Spleen (tissue), 11 donors: ENCODE measurements around the gene A4GNT. TPM values are rescaled to one million over a fixed set of nuclear protein-coding genes. Genes with fewer than 3 reads are reported as not detected.
"Not testable (repeated sequence)": the region's sequence is repeated elsewhere in the genome, so short reads cannot be mapped to it uniquely, and the experiment has no call there.

ENCODE experiments used
- DNase-seq: peaks from one replicate; pipeline ENCODE4 v3.0.0-alpha.2; 2020
- H3K27ac ChIP-seq, 8 donors: fragments of 200-600 bp; sonication (generic) in 7 of 8; 1 replicate in 4 of 8; 2 replicates in 4 of 8; pipeline versions ENCODE4 v1.5.0 to v1.8.0; 2016 to 2021; ENCODE audit warnings: inconsistent platforms in 4 of 8, mild to moderate bottlenecking in 4 of 8, moderate library complexity in 1 of 8
- H3K27me3 ChIP-seq, 7 donors: fragments of 200-600 bp; sonication (generic) in 6 of 7; replicated peaks in 1 of 7; 1 replicate in 4 of 7; 2 replicates in 3 of 7; pipeline versions ENCODE4 v1.5.0 to v1.8.0; 2016 to 2021; ENCODE audit warnings: inconsistent platforms in 3 of 7, mild to moderate bottlenecking in 1 of 7
- H3K36me3 ChIP-seq, 6 donors: fragments of 200-600 bp; sonication (generic) in 5 of 6; 1 replicate in 4 of 6; 2 replicates in 2 of 6; pipeline versions ENCODE4 v1.5.0 to v1.8.0; 2016 to 2021; ENCODE audit warnings: inconsistent platforms in 2 of 6
- H3K4me1 ChIP-seq, 6 donors: fragments of 200-600 bp; sonication (generic) in 5 of 6; 1 replicate in 3 of 6; 2 replicates in 3 of 6; pipeline versions ENCODE4 v1.5.0 to v1.8.0; 2016 to 2021; ENCODE audit warnings: inconsistent platforms in 3 of 6
- H3K4me3 ChIP-seq, 8 donors: fragments of 200-600 bp; sonication (generic) in 7 of 8; 1 replicate in 4 of 8; 2 replicates in 4 of 8; pipeline versions ENCODE4 v1.5.0 to v1.8.0; 2016 to 2021; ENCODE audit warnings: inconsistent platforms in 4 of 8, mild to moderate bottlenecking in 4 of 8, moderate library complexity in 2 of 8
- H3K9me3 ChIP-seq, 8 donors: fragments of 200-600 bp; sonication (generic) in 7 of 8; 1 replicate in 4 of 8; 2 replicates in 4 of 8; pipeline versions ENCODE4 v1.5.0 to v1.8.0; 2016 to 2021; ENCODE audit warnings: inconsistent platforms in 4 of 8
- CTCF ChIP-seq, 11 experiments: fragments of 200-600 bp in 7 of 11; fragments of 450-650 bp in 4 of 11; sonication (generic) in 4 of 11; IDR thresholded peaks in 8 of 11; conservative IDR thresholded peaks in 3 of 11; 1 replicate in 7 of 11; 2 replicates in 4 of 11; pipeline versions ENCODE4 v1.4.0 to v1.8.0; 2016 to 2021; ENCODE audit warnings: antibody characterized with exemption in 11 of 11, inconsistent platforms in 4 of 11, mild to moderate bottlenecking in 1 of 11
- POLR2A ChIP-seq, 3 donors: fragments of 450-650 bp; IDR thresholded peaks; one replicate each; pipeline ENCODE4 v1.5.1; 2017; ENCODE audit warnings: antibody characterized with exemption in 3 of 3, mild to moderate bottlenecking in 1 of 3
- POLR2AphosphoS5 ChIP-seq, 3 donors: sonication (generic); formaldehyde crosslinking; IDR thresholded peaks; one replicate each; pipeline ENCODE4 v1.5.1; 2017; ENCODE audit warnings: antibody characterized with exemption in 3 of 3
- WGBS, 5 donors: extraction: QIAGEN DNeasy Blood & Tissue Kit in 3 of 5; methylation state at CpG; one replicate each; pipeline versions ENCODE4 v1.1.5 to v1.1.7; 2013 to 2018; 5-methylcytosine and 5-hydroxymethylcytosine counted together
- intact Hi-C: fragments of 100-400 bp; cut with DNase I; formaldehyde crosslinking; loops from one replicate; pipeline ENCODE4 v1.15.0; 2023; ENCODE audit warnings: low total_unique reads
- polyA plus RNA-seq, 3 donors: library from polyadenylated mRNA; stranded (reverse); fragments of 200-250 nt; gene quantifications; one replicate each; pipeline ENCODE4 v1.2.1, GENCODE V29; 2013
- total RNA-seq, 7 donors: library from RNA; depleted of rRNA in 3 of 7; stranded (reverse); fragments of >200 nt in 3 of 7; fragmentation: NEBNext Ultra II Directional in 4 of 7; extraction: Animal tissue kit (Norgen Biotek cat#: 25700) in 4 of 7; gene quantifications; one replicate each; pipeline versions ENCODE4 v1.1.0 to v1.2.1, GENCODE V29; 2016 to 2021
- donor health status: healthy with polysubstance abuse.
- donor health status: DM: no; HTN: no; CAD: no; lungs with moderate emphysema.
- donor health status: DM: no; HTN: no; CAD: no.
- donor health status: Bipolar disorder and iron deficiency.
- donor health status: healthy.
- donor health status: DM: no; HTN: no; CAD: no.
- donor health status: DM: yes; HTN: yes; CAD: no.

A4GNT gene
- total and polyA plus RNA-seq, 10 donors, result not detected

DNA sequence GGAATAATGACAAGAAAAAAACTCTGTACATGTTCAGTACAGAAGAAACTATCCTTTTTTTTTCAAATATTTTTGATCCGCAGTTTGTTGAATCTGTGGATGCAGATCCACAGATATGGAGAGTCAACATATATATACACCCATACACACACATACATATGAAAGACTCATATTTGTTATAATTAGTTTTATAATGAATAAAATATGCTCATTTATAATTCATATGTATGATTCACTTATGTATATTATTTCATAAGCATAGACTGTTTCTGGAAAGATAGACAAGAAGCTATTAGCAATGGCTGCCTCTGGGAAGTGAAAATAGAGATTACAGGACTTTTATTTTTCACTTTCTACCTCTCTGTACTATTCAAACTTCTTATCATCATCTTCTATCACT, 26.6 kb downstream of the A4GNT start:
- no peak for TF ChIP-seq POLR2A (IDR thresholded peaks at IDR 0.05)
- TF ChIP-seq CTCF (IDR thresholded peaks at IDR 0.05 in 8 of 11, conservative IDR thresholded peaks at IDR 0.05 in 3 of 11), result no peak
- no peak for TF ChIP-seq POLR2AphosphoS5 (IDR thresholded peaks at IDR 0.05)
- H3K9me3 ChIP-seq, result no peaks in the 10 kb centered on the region
- H3K27me3 ChIP-seq, result no peaks in the 10 kb centered on the region
- no peak for DNase-seq
- H3K36me3 ChIP-seq, result peaks cover 0 to 30% (median 0%) of the 10 kb centered on the region in 6 donors
- H3K4me3 ChIP-seq, result no peak overlapping the region
- H3K27ac ChIP-seq, result no peak overlapping the region
- H3K4me1 ChIP-seq, result no peaks in the 10 kb centered on the region
- intact Hi-C loops, result no loop called here
- WGBS, 5 donors, result 92 to 100% (median 98%) methylated on average over 1 of the region's 1 CpG

- Histone ChIP-seq H3K27me3 (no peaks in the 10 kb centered on the region), H3K27ac (no peak overlapping the region), H3K4me1 (no peaks in the 10 kb centered on the region), H3K4me3 (no peak overlapping the region), H3K9me3 (no peaks in the 10 kb centered on the region), H3K36me3 (peaks cover 0 to 38% (median 0%) of the 10 kb centered on the region in 6 donors)
- no peak for DNase-seq
- intact Hi-C loops, result no loop called here
- WGBS, 5 donors, result 92 to 96% (median 95%) methylated on average over 14 to 19 of the region's 19 CpGs
- TF ChIP-seq POLR2AphosphoS5 (IDR thresholded peaks at IDR 0.05), result no peak
- TF ChIP-seq POLR2A (IDR thresholded peaks at IDR 0.05), result no peak
- no peak for TF ChIP-seq CTCF (IDR thresholded peaks at IDR 0.05 in 8 of 11, conservative IDR thresholded peaks at IDR 0.05 in 3 of 11)
Measured at GRCh38 chr3:138103466-138103865, 28.7 kb downstream of the A4GNT start.

DNA sequence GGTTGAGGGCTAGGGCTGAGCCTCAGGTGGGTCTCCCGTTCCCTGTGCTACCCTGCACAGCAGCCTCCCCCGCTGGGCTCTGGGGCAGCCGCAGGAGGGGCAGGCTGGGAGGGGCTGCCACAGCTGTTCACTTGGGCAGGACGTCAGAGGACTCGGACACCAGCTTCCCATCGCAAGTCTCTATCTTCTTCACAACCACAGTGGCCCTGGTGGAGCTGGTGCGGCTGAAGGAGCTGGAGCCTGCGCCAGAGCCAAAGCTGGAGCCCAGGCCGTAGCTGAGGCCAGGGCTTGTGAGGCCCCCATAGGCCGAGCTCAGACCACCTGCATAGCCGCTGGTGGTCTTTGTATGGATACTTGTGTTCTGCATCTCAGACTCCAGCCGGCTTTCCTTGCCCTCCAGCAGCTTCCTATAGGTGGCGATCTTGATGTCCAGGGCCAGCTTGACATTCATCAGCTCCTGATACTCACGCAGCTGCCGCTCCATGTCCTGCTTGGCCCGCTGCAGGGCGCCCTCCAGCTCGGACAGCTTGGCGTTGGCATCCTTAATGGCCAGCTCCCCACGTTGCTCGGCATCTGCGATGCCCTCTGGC, 30.7 kb downstream of the A4GNT start:
- WGBS, 5 donors, result 90 to 94% (median 92%) methylated on average over 17 to 22 of the region's 22 CpGs
- H3K27me3 ChIP-seq, intact Hi-C loops, H3K9me3 ChIP-seq, H3K4me1 ChIP-seq, H3K4me3 ChIP-seq, H3K27ac ChIP-seq, DNase-seq: not testable (repeated sequence)
- peaks cover 0 to 38% (median 0%) of the 10 kb centered on the region in 6 donors for H3K36me3 ChIP-seq

DNA sequence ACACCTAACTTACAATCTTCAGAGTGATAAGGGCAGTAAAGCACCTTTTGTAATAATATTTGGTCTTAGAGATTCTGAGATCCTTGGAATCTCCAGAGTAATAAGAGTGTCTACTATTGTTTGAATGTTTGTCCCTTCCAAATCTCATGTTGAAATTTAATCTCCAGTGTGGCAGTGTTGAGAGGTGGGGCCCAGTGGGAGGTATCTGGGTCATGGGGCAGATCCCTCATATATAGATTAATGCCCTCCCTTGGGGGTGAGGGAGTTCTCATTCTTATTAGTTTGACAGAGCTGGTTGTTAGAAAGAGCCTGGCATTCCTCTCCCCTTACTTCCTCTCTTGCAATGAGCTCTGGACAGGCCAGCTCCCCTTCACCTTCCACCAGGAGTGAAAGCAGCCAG, 32.8 kb downstream of the A4GNT start:
- Histone ChIP-seq H3K9me3 (no peaks in the 10 kb centered on the region), H3K4me3 (no peak overlapping the region), H3K36me3 (peaks cover 0 to 44% (median 2%) of the 10 kb centered on the region in 6 donors), H3K27ac (no peak overlapping the region), H3K27me3 (no peaks in the 10 kb centered on the region), H3K4me1 (no peaks in the 10 kb centered on the region)
- TF ChIP-seq CTCF (IDR thresholded peaks at IDR 0.05 in 8 of 11, conservative IDR thresholded peaks at IDR 0.05 in 3 of 11) (no peak), POLR2A (IDR thresholded peaks at IDR 0.05) (no peak), POLR2AphosphoS5 (IDR thresholded peaks at IDR 0.05) (no peak)
- intact Hi-C loops, result no loop called here
- no peak for DNase-seq
